DMS 273 (cell line): ENCODE measurements around the gene SERGEF.
A peak's percentile ranks its signal among the peaks of the same experiment; 100 is the strongest.

ENCODE experiments used
- DNase-seq: peaks from one replicate; lab custom pipeline; 2025; ENCODE audit not compliant: unreplicated experiment; lab: John Stamatoyannopoulos, UW

Gene SERGEF

GRCh38 chr11:17952487-17952886 is 60.4 kb downstream of the SERGEF start:
- no peak for DNase-seq

DNA sequence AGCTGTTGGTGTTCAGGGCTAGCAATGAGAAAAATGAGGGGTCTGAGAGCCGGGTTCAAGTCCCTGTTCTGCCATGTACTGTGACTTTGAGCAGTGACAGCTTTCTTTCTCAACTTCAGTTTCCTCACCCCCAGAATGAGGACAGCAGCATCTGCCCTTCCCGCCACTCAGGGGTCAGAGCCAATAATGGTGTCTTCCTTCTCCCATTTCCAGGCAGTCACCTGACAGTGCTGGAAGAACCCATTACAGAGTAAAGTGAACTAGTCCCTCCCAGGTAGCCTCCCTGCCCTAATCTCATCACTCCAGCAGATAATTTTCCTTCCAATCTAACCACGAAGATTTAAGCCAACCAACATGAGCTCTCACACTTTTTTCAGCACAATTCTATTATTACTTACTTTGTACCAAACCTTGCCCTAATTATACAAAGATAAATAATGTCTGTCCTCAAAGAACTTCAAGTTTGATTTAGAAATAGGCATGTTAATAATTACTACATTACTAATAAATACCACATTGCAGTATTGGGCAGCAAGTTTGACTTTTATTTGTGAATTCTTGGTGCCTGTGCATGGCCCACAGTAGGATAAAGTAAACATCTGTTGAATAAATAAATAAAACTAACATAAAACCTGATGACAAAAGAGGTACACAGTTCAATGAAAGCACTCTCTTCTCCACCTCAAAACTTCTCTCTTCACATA is 61.0 kb downstream of the SERGEF start:
- DNase-seq = no peak

- DNase-seq = no peak
These were observed 62.2 kb downstream of the SERGEF start for GRCh38 chr11:17950644-17951043.

- DNase-seq = no peak
These were observed 64.6 kb downstream of the SERGEF start for GRCh38 chr11:17948296-17948695.

DNA sequence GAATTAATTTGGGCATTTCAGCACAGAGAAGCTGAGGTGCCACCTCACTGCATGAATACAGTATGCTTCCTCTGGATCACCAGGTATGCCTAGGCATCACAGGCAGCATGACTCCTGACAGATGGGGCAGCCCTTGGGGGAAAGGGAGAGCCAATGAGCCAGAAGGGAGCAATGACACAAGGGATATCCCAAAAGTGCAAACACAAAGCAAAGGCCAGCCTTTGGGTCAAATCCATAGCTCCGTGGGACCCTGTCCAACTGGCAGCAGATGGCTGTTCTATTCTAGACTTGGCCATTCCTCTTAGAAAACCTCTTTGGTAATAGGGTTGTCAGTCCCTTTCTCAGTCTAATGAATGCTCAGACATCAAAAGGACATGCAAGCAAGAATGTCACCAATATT is 73.3 kb downstream of the SERGEF start:
- DNase-seq = peak; percentile 70

GRCh38 chr11:17936790-17937189 is 76.1 kb downstream of the SERGEF start:
- DNase-seq = no peak

GRCh38 chr11:17934194-17934593 is 78.7 kb downstream of the SERGEF start:
- no peak for DNase-seq

GRCh38 chr11:17933708-17934107 is 79.1 kb downstream of the SERGEF start:
- no peak for DNase-seq

DNA sequence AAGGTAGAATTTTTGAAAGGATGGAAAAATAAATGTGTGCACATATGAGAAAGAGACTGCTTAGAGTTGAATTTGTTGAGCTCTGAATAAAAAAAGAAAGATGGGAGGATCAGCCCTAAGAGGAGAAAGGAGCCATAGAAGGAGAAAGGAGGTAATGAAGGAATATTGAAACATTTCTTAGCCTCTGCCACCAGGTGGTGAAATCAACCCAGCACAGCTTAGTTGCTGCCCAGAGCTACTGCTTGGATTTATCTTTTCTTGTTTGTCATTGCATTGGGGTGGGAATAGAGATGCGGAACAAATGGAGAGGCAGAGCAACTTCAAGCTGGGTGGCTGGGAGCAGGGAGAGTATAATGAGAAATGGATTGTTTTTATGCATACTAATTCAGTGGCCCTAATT is 80.4 kb downstream of the SERGEF start:
- peak; percentile 5 for DNase-seq

DNA sequence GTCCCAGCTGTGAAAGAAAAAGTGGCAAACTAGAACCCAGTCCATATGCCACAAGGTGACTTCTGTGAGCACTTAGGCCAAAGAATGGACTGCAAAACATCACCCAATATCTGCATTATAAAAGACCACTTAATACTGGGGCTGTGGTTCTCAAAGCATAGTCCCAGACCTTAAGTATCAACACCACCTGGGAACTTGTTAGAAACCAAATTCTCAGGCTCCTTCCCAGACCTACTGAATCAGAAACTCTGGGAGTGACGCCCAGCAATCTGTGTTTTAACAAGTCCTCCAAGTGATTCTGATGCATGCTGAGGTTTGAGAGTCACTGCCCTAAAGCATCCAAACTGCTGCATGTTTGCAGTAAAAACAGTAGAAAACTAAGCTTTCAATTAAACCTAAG is 81.3 kb downstream of the SERGEF start:
- no peak for DNase-seq

DNA sequence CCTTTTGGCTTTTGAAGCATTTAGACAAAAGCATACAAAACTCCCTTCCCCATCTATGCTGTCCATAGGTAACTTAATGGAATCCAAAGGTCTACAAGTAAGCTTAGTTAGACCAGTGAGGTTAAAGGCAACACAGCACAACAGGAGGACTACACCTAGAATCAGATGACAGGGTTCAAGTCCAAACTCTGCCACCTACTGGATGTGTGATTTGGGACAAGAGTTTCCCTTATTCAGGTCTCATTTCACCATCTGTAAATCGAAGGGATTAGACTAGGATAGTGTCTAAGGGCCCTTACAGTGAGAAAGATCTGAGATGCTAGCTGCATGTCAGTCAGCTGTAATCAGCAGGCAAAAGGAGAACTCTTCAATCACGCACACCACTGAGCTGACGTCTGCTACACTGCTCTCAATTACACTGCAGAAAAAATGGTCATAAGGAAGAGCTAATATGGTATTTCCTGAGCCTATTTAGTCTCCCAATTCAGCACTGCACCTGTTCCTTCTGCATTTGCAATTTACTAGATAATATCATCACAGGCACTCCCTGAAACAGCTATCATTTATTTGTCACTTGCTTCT is 82.2 kb downstream of the SERGEF start:
- DNase-seq = no peak

DNA sequence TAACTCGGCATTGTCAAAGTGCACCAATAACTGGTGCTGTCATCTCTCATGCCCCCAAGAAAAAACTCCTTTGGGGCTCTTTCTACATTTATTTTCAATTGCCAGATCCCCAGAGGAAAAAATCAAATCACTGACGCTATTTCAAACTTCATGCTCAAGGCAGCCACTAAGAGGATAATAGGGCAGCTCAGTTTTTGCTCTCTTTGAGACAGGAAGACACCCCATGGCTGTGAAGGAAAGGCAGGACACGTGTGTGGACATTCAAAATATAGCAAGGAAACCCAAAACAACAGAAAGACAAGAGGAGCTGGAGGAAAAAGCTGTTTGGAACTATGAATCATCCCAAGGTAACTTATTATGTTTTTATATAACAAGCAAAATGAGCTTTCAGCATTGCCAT is 83.7 kb downstream of the SERGEF start:
- DNase-seq = no peak

GRCh38 chr11:17927681-17928343 is 85.0 kb downstream of the SERGEF start:
- peak; percentile 12 for DNase-seq

DNA sequence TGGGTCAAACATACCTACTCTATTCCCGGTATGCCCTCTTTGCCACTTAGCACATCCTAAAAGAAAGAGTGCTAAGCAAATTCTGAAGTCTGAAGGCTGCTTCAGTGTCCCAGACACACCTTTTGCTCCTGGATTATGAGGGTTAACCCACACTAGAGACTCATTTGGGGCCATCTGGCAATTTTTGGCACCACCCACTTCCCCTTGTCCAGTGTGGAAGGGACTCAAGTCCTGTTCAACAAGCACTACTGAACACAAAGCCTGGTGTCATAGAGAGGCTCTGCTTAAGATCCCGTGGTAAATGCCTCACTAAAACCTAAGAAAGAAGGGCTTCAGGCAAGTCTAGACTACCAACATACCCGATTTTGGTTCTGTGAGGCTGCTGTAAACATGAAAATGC is 85.8 kb downstream of the SERGEF start:
- DNase-seq = peak; percentile 3

DNA sequence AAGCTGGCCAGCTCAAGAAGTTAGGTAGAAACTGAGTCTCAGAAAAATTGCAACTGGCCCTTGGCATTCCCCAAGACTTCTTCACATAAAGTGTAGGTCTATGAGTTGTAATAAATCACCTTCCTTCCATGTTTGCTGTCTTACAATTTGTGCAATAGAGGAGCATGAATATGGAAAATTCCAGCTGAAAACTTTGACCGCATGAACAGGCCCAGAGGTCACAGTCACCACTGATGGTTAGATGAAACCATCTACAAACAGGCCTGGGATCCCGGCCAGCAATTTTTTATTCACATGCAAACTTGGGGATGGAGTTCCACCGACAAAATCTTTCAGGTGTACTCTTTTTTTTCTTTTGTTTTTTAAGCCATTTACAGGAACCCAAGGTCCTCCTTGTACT is 88.1 kb downstream of the SERGEF start:
- DNase-seq = no peak

- no peak for DNase-seq
These were observed 89.6 kb downstream of the SERGEF start for GRCh38 chr11:17923217-17923616.

GRCh38 chr11:17922416-17922788 is 90.4 kb downstream of the SERGEF start:
- no peak for DNase-seq

DNA sequence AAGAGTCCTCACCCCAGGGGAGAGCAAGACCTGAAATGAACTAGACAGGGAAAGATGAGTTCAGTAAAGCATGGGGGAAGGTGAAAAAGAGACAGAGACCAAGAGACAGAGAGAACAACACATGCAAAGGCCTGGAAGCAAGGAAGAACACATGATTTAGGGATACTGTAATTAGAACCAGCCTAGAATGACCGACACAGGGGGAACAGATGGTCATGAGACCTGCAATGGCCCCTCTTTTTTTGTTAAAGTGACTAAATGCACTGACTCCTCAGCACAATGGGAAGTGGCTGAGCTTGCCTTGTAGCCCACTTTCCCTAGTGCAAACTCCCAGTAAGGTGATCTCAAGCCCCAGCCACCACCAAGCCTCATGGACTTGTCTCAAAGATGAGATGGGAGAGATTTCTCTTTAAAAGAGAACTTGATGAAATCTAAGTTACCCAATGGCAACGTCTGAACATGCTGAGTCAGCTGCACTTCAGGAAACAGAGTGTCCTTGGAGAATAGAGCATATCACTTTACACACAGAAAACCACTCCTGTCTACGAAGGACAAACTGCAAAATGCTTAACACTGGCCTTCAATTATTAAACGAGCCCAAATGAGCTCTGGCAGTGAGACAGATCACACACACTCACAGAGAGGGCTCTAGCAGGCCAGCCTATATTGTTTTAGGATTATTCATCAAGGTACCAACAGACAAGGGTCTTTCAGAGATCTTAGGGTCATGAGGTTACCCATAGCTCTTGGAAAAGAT is 91.0 kb downstream of the SERGEF start:
- peak; percentile 53 for DNase-seq

DNA sequence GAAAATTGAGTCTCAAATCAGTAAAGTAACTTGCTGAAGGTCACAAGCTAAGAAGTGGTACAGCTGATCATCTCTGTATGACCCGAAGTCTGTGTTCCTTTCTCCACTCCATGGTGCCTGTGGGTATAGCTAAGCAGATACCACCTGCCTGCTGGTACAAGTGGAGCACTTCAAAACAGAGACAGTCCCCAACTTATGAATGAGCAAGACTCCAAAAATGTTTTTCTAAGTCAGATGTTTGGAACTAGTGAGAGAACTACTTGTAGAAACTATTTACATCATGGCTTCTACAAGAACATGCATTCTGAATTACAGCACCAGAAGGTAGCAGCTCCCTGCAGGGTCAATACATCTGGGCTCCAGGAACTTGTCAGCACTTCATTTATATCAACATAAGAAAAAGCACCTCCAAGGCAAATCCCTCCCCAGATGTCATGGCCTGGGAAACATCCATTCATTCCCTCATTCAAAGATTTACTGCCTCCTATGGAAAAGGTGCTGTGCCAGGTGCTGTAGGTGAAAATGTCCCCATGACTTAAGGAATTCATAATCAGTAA is 94.7 kb downstream of the SERGEF start:
- peak; percentile 80 for DNase-seq

DNA sequence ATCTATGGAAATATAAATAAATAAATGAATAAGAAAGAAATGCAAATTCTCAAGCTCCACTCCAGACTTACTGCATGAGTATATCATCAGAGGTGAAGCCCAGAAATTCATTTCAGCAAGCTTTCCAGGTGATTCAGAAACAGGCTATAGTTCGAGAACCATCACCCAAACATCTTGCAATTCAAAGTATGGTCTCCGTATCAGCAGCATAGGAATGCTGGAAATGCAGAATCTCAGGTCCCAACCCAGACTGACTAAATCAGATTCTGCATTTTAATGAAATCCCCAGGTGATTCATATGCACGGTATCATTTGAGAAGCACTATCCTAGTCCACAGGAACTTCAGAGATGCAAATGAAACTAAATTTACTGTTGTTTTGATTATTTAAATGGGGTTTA is 95.3 kb downstream of the SERGEF start:
- DNase-seq = no peak

- DNase-seq = no peak
These were observed 97.2 kb downstream of the SERGEF start for GRCh38 chr11:17915500-17916143.
